Measurements from ENCODE around the gene CELF2. TPM values are rescaled to one million over a fixed set of nuclear protein-coding genes. Genes with fewer than 3 reads are reported as not detected.
A peak's percentile ranks its signal among the peaks of the same experiment; 100 is the strongest.
"Not testable (repeated sequence)": the region's sequence is repeated elsewhere in the genome, so short reads cannot be mapped to it uniquely, and the experiment has no call there.

The CELF2 gene
- total RNA-seq, 3 donors from 2014 or later (not counting 1 experiment from before 2014, with no cell fraction given) = 282 to 298 (median 295) TPM

DNA sequence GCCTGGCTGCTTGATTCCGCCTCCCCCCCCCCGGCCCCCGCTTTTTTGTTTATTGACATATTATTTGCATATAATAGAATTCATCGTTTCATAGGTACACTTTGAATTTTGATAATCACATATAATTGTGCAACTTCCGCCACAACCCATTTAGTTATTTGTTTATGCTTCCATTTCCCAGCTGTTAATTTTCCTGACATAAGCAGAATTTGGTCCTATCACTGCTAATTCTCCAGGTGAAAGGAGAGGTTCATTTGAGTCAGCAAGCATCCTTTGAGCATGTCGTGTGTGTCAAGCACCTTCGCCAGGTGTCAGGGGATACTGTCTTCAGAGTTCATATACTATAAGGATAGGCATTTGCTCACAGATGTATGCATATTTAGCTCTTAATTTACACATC, 102.2 kb downstream of the CELF2 start:
- Mint-ChIP-seq H3K4me3 (no peak overlapping the region), H3K36me3 (no peaks in the 10 kb centered on the region), H3K27me3 (ENCODE audit: low read depth in 2 of 2) (no peaks in the 10 kb centered on the region), H3K4me1 (peaks cover 0 to 5% of the 10 kb centered on the region in 2 donors), H3K27ac (no peak overlapping the region), H3K9me3 (peaks cover 0 to 2% of the 10 kb centered on the region in 2 donors)
- H3K4me1 ChIP-seq (ENCODE audit: control insufficient read depth, insufficient read depth, low read length) = no peaks in the 10 kb centered on the region
- no peaks in the 10 kb centered on the region for H3K36me3 ChIP-seq (ENCODE audit: control insufficient read depth, insufficient read depth, low read length)
- DNase-seq = no peak
- H3K27me3 ChIP-seq (ENCODE audit: control insufficient read depth, insufficient read depth, low read length) = no peaks in the 10 kb centered on the region
- WGBS (ENCODE audit: insufficient coverage) = 100% methylated on average over 5 of the region's 7 CpGs
- H3K4me3 ChIP-seq (ENCODE audit: low read length) = no peak overlapping the region
- H3K9me3 ChIP-seq (ENCODE audit: control insufficient read depth, insufficient read depth, low read length) = no peaks in the 10 kb centered on the region
- intact Hi-C loops (cut with micrococcal nuclease) = no loop called here
- no peak overlapping the region for H3K27ac ChIP-seq (ENCODE audit: low read length)
- ATAC-seq = no peak
- TF ChIP-seq, protein P1, sequence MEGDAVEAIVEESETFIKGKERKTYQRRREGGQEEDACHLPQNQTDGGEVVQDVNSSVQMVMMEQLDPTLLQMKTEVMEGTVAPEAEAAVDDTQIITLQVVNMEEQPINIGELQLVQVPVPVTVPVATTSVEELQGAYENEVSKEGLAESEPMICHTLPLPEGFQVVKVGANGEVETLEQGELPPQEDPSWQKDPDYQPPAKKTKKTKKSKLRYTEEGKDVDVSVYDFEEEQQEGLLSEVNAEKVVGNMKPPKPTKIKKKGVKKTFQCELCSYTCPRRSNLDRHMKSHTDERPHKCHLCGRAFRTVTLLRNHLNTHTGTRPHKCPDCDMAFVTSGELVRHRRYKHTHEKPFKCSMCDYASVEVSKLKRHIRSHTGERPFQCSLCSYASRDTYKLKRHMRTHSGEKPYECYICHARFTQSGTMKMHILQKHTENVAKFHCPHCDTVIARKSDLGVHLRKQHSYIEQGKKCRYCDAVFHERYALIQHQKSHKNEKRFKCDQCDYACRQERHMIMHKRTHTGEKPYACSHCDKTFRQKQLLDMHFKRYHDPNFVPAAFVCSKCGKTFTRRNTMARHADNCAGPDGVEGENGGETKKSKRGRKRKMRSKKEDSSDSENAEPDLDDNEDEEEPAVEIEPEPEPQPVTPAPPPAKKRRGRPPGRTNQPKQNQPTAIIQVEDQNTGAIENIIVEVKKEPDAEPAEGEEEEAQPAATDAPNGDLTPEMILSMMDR (IDR thresholded peaks at IDR 0.05) = no peak

DNA sequence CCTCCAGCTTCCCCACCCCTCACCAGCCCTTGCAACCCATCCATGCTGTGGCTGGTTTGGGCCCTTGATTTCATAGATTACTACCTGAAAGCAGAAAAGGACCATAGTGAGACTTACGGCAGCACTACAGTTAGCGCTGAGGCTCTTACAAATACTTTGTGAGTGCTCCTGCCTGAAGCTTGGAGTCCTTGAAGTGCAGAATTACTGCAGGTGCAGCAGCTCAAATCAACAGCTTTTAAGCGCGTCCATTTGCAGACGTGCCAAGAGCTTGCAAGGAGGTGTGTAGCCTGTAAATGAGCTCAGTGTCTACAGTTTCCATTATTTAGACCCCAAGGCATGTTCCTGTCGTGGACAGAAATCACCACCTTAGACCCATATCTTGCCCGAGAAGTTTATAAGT, 103.0 kb downstream of the CELF2 start:
- TF ChIP-seq, protein P1 (IDR thresholded peaks at IDR 0.05) = no peak
- Mint-ChIP-seq H3K4me3 (no peak overlapping the region), H3K27me3 (ENCODE audit: low read depth in 2 of 2) (no peaks in the 10 kb centered on the region), H3K9me3 (peaks cover 0 to 2% of the 10 kb centered on the region in 2 donors), H3K27ac (no peak overlapping the region), H3K4me1 (peaks cover 0 to 5% of the 10 kb centered on the region in 2 donors), H3K36me3 (no peaks in the 10 kb centered on the region)
- no peaks in the 10 kb centered on the region for H3K9me3 ChIP-seq (ENCODE audit: control insufficient read depth, insufficient read depth, low read length)
- no peaks in the 10 kb centered on the region for H3K36me3 ChIP-seq (ENCODE audit: control insufficient read depth, insufficient read depth, low read length)
- no peaks in the 10 kb centered on the region for H3K4me1 ChIP-seq (ENCODE audit: control insufficient read depth, insufficient read depth, low read length)
- H3K4me3 ChIP-seq (ENCODE audit: low read length) = no peak overlapping the region
- ATAC-seq (no peak), DNase-seq (peak in 1 of 2 donors; percentile 15)
- H3K27ac ChIP-seq (ENCODE audit: low read length) = no peak overlapping the region
- 92% methylated on average over 7 of the region's 7 CpGs for WGBS (ENCODE audit: insufficient coverage)
- H3K27me3 ChIP-seq (ENCODE audit: control insufficient read depth, insufficient read depth, low read length) = no peaks in the 10 kb centered on the region
- intact Hi-C loops (cut with micrococcal nuclease) = no loop called here

DNA sequence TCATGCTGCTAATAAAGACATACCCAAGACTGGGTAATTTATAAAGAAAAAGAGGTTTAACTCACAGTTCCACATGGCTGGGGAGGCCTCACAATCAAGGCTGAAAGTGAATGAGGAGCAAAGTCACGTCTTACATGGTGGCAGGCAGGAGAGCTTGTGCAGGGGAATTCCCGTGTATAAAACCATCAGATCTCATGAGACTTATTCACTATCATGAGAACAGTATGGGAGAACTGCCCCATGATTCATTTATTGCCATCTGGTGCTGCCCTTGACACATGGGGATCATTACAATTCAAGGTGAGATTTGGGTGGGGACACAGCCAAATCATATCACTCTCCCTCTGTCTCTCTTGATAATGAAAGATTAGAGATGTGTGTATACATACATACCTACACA, 106.2 kb downstream of the CELF2 start:
- H3K36me3 ChIP-seq (ENCODE audit: control insufficient read depth, insufficient read depth, low read length); H3K27me3 Mint-ChIP-seq (ENCODE audit: low read depth in 2 of 2); H3K4me3 ChIP-seq (ENCODE audit: low read length); H3K27ac Mint-ChIP-seq; H3K4me3 Mint-ChIP-seq; H3K9me3 ChIP-seq (ENCODE audit: control insufficient read depth, insufficient read depth, low read length); DNase-seq; H3K27ac ChIP-seq (ENCODE audit: low read length); H3K9me3 Mint-ChIP-seq; H3K4me1 ChIP-seq (ENCODE audit: control insufficient read depth, insufficient read depth, low read length); H3K27me3 ChIP-seq (ENCODE audit: control insufficient read depth, insufficient read depth, low read length); intact Hi-C loops (cut with micrococcal nuclease); H3K36me3 Mint-ChIP-seq; H3K4me1 Mint-ChIP-seq: not testable (repeated sequence)
- ATAC-seq = peak in 1 of 3 donors; percentile 58
- WGBS (ENCODE audit: insufficient coverage) = 8% methylated on average over 2 of the region's 2 CpGs

DNA sequence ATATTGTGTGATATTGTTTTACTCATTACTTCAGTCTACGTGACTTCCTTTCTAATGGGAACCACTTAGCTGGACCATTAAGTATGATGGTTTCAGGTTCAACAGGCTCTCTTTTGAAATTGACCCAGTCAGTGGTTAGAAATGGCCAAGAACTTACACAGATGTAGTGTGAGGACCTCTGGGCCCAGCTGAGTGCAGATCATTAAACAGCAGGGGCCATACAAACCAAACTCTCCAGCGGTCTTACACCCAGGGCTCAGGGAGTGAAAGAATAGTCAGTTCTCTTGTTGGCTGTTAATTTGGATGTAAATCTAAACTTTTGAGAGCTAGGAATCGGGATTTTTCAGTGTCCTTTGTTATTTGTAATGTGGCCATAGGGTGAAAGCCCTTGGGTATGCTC, 107.3 kb downstream of the CELF2 start:
- H3K9me3 ChIP-seq (ENCODE audit: control insufficient read depth, insufficient read depth, low read length) = no peaks in the 10 kb centered on the region
- H3K4me1 ChIP-seq (ENCODE audit: control insufficient read depth, insufficient read depth, low read length) = no peaks in the 10 kb centered on the region
- H3K27ac ChIP-seq (ENCODE audit: low read length) = no peak overlapping the region
- Mint-ChIP-seq H3K4me3 (no peak overlapping the region), H3K36me3 (no peaks in the 10 kb centered on the region), H3K27ac (no peak overlapping the region), H3K27me3 (ENCODE audit: low read depth in 2 of 2) (no peaks in the 10 kb centered on the region), H3K9me3 (peaks cover 0 to 2% of the 10 kb centered on the region in 2 donors), H3K4me1 (peaks cover 5 to 13% of the 10 kb centered on the region in 2 donors)
- H3K4me3 ChIP-seq (ENCODE audit: low read length) = no peak overlapping the region
- DNase-seq (no peak), ATAC-seq (no peak)
- no peaks in the 10 kb centered on the region for H3K36me3 ChIP-seq (ENCODE audit: control insufficient read depth, insufficient read depth, low read length)
- WGBS (ENCODE audit: insufficient coverage) = 96% methylated on average over 3 of the region's 3 CpGs
- no peaks in the 10 kb centered on the region for H3K27me3 ChIP-seq (ENCODE audit: control insufficient read depth, insufficient read depth, low read length)
- TF ChIP-seq, protein P1 (IDR thresholded peaks at IDR 0.05) = no peak
- intact Hi-C loops (cut with micrococcal nuclease) = no loop called here

DNA sequence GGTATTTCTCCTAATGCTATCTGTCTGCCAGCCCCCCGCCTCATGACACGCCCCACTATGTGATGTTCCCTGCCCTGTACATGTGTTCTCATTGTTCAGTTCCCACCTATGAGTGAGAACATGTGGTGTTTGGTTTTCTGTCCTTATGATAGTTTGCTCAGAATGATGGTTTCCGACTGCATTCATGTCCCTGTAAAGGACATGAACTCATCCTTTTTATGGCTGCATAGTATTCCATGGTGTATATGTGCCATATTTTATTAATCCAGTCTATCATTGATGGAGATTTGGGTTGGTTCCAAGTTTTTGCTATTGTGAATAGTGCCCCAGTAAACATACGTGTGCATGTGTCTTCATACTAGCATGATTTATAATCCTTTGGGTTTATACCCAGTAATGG, 109.3 kb downstream of the CELF2 start:
- H3K27ac Mint-ChIP-seq; H3K27ac ChIP-seq (ENCODE audit: low read length); H3K27me3 Mint-ChIP-seq (ENCODE audit: low read depth in 2 of 2); H3K4me3 Mint-ChIP-seq; H3K4me1 ChIP-seq (ENCODE audit: control insufficient read depth, insufficient read depth, low read length); ATAC-seq; H3K36me3 Mint-ChIP-seq; H3K36me3 ChIP-seq (ENCODE audit: control insufficient read depth, insufficient read depth, low read length); H3K27me3 ChIP-seq (ENCODE audit: control insufficient read depth, insufficient read depth, low read length); H3K9me3 Mint-ChIP-seq; intact Hi-C loops (cut with micrococcal nuclease); H3K9me3 ChIP-seq (ENCODE audit: control insufficient read depth, insufficient read depth, low read length); DNase-seq; H3K4me3 ChIP-seq (ENCODE audit: low read length): not testable (repeated sequence)
- peaks cover 5 to 18% of the 10 kb centered on the region in 2 donors for H3K4me1 Mint-ChIP-seq
- 100% methylated on average over 4 of the region's 4 CpGs for WGBS (ENCODE audit: insufficient coverage)
